GM23338 (cell line): Measurements from ENCODE around the gene RBM45.

Experiments
- CREB1 ChIP-seq: fragments of 250-450 bp; sonication (Bioruptor Pico); IDR thresholded peaks from 2 replicates; pipeline ENCODE4 v1.5.0; 2020; ENCODE audit warnings: low read depth, mild to moderate bottlenecking, moderate library complexity
- EZH2 ChIP-seq: fragments of 200-600 bp; sonication (generic); IDR thresholded peaks from one replicate; pipeline ENCODE4 v1.8.0; 2017; ENCODE audit warnings: antibody characterized with exemption, mild to moderate bottlenecking, low read depth; ENCODE audit not compliant: unreplicated experiment
- EZH2phosphoT487 ChIP-seq: fragments of 200-600 bp; sonication (generic); IDR thresholded peaks from one replicate; pipeline ENCODE4 v1.8.1; 2018; ENCODE audit warnings: antibody characterized with exemption; ENCODE audit not compliant: unreplicated experiment
- JUNB ChIP-seq: IDR thresholded peaks from one replicate; pipeline ENCODE4 v1.6.1; 2016; ENCODE audit warnings: antibody characterized with exemption; ENCODE audit not compliant: unreplicated experiment
- POLR2AphosphoS5 ChIP-seq: IDR thresholded peaks from 2 replicates; pipeline ENCODE4 v1.6.1; 2016; ENCODE audit warnings: antibody characterized with exemption, low read depth
- STAT1 ChIP-seq: IDR thresholded peaks from one replicate; pipeline ENCODE4 v1.6.1; 2016; ENCODE audit warnings: antibody characterized with exemption; ENCODE audit not compliant: unreplicated experiment
- ZNF114 ChIP-seq: fragments of 250-450 bp; sonication (Bioruptor Pico); IDR thresholded peaks from 2 replicates; pipeline ENCODE4 v1.5.0; 2020; ENCODE audit warnings: mild to moderate bottlenecking, moderate library complexity
- TF ChIP-seq, protein P1 (sequence below), 2 experiments: fragments of 200-600 bp in 1 of 2; sonication (generic) in 1 of 2; conservative IDR thresholded peaks; 2 replicates each; pipeline versions ENCODE4 v1.5.1 to v1.6.1; 2016 to 2017; ENCODE audit warnings: antibody characterized with exemption in 2 of 2, low read depth in 2 of 2, mild to moderate bottlenecking in 2 of 2, moderate library complexity in 1 of 2
- TF ChIP-seq, protein P2 (sequence below): fragments of 250-450 bp; sonication (Bioruptor Pico); IDR thresholded peaks from 2 replicates; pipeline ENCODE4 v1.5.0; 2020; ENCODE audit warnings: mild to moderate bottlenecking, moderate library complexity
- TF ChIP-seq, protein P3 (sequence below): IDR thresholded peaks from one replicate; pipeline ENCODE4 v1.6.1; 2018; ENCODE audit warnings: antibody characterized with exemption; ENCODE audit not compliant: unreplicated experiment
- TF ChIP-seq, protein P4 (sequence below): IDR thresholded peaks from 2 replicates; pipeline ENCODE4 v1.6.1; 2016; ENCODE audit warnings: antibody characterized with exemption

DNA sequence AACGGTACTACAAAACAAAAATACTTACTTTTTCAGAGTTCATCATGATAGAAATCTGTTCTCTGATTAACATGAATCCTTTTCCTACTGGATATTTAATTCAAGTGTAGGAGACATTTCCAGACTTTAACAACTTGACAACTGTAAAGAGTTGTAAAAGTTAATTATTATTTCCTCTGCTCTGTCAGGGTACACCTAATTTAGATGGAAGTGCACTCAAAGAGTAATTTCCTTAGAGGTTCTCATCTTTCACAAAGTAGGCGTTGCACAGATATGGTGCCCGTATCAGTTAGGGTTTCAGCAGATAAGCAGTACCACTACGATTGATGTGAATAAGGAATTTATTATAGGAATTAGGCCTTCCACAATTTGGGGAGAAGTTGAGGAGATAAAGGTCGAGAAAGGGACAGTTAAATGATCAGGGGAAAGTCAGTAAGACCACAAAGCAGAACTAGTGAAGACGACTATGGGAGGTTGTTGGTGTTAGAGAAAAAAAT lies 23.4 kb upstream of the RBM45 start:
- TF ChIP-seq, protein P1, sequence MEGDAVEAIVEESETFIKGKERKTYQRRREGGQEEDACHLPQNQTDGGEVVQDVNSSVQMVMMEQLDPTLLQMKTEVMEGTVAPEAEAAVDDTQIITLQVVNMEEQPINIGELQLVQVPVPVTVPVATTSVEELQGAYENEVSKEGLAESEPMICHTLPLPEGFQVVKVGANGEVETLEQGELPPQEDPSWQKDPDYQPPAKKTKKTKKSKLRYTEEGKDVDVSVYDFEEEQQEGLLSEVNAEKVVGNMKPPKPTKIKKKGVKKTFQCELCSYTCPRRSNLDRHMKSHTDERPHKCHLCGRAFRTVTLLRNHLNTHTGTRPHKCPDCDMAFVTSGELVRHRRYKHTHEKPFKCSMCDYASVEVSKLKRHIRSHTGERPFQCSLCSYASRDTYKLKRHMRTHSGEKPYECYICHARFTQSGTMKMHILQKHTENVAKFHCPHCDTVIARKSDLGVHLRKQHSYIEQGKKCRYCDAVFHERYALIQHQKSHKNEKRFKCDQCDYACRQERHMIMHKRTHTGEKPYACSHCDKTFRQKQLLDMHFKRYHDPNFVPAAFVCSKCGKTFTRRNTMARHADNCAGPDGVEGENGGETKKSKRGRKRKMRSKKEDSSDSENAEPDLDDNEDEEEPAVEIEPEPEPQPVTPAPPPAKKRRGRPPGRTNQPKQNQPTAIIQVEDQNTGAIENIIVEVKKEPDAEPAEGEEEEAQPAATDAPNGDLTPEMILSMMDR (conservative IDR thresholded peaks at IDR 0.05; ENCODE audit: low read depth in 2 of 2) = no peak
- TF ChIP-seq CREB1 (CRISPR knock-in tag) (no peak), POLR2AphosphoS5 (no peak), EZH2 (no peak), ZNF114 (CRISPR knock-in tag) (no peak), STAT1 (no peak), JUNB (no peak), EZH2phosphoT487 (no peak)
- TF ChIP-seq, protein P2, sequence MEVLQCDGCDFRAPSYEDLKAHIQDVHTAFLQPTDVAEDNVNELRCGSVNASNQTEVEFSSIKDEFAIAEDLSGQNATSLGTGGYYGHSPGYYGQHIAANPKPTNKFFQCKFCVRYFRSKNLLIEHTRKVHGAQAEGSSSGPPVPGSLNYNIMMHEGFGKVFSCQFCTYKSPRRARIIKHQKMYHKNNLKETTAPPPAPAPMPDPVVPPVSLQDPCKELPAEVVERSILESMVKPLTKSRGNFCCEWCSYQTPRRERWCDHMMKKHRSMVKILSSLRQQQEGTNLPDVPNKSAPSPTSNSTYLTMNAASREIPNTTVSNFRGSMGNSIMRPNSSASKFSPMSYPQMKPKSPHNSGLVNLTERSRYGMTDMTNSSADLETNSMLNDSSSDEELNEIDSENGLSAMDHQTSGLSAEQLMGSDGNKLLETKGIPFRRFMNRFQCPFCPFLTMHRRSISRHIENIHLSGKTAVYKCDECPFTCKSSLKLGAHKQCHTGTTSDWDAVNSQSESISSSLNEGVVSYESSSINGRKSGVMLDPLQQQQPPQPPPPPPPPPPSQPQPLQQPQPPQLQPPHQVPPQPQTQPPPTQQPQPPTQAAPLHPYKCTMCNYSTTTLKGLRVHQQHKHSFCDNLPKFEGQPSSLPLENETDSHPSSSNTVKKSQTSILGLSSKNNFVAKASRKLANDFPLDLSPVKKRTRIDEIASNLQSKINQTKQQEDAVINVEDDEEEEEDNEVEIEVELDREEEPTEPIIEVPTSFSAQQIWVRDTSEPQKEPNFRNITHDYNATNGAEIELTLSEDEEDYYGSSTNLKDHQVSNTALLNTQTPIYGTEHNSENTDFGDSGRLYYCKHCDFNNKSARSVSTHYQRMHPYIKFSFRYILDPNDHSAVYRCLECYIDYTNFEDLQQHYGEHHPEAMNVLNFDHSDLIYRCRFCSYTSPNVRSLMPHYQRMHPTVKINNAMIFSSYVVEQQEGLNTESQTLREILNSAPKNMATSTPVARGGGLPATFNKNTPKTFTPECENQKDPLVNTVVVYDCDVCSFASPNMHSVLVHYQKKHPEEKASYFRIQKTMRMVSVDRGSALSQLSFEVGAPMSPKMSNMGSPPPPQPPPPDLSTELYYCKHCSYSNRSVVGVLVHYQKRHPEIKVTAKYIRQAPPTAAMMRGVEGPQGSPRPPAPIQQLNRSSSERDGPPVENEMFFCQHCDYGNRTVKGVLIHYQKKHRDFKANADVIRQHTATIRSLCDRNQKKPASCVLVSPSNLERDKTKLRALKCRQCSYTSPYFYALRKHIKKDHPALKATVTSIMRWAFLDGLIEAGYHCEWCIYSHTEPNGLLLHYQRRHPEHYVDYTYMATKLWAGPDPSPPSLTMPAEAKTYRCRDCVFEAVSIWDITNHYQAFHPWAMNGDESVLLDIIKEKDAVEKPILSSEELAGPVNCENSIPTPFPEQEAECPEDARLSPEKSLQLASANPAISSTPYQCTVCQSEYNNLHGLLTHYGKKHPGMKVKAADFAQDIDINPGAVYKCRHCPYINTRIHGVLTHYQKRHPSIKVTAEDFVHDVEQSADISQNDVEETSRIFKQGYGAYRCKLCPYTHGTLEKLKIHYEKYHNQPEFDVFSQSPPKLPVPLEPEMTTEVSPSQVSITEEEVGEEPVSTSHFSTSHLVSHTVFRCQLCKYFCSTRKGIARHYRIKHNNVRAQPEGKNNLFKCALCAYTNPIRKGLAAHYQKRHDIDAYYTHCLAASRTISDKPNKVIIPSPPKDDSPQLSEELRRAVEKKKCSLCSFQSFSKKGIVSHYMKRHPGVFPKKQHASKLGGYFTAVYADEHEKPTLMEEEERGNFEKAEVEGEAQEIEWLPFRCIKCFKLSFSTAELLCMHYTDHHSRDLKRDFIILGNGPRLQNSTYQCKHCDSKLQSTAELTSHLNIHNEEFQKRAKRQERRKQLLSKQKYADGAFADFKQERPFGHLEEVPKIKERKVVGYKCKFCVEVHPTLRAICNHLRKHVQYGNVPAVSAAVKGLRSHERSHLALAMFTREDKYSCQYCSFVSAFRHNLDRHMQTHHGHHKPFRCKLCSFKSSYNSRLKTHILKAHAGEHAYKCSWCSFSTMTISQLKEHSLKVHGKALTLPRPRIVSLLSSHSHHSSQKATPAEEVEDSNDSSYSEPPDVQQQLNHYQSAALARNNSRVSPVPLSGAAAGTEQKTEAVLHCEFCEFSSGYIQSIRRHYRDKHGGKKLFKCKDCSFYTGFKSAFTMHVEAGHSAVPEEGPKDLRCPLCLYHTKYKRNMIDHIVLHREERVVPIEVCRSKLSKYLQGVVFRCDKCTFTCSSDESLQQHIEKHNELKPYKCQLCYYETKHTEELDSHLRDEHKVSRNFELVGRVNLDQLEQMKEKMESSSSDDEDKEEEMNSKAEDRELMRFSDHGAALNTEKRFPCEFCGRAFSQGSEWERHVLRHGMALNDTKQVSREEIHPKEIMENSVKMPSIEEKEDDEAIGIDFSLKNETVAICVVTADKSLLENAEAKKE = no peak
- TF ChIP-seq, protein P3, sequence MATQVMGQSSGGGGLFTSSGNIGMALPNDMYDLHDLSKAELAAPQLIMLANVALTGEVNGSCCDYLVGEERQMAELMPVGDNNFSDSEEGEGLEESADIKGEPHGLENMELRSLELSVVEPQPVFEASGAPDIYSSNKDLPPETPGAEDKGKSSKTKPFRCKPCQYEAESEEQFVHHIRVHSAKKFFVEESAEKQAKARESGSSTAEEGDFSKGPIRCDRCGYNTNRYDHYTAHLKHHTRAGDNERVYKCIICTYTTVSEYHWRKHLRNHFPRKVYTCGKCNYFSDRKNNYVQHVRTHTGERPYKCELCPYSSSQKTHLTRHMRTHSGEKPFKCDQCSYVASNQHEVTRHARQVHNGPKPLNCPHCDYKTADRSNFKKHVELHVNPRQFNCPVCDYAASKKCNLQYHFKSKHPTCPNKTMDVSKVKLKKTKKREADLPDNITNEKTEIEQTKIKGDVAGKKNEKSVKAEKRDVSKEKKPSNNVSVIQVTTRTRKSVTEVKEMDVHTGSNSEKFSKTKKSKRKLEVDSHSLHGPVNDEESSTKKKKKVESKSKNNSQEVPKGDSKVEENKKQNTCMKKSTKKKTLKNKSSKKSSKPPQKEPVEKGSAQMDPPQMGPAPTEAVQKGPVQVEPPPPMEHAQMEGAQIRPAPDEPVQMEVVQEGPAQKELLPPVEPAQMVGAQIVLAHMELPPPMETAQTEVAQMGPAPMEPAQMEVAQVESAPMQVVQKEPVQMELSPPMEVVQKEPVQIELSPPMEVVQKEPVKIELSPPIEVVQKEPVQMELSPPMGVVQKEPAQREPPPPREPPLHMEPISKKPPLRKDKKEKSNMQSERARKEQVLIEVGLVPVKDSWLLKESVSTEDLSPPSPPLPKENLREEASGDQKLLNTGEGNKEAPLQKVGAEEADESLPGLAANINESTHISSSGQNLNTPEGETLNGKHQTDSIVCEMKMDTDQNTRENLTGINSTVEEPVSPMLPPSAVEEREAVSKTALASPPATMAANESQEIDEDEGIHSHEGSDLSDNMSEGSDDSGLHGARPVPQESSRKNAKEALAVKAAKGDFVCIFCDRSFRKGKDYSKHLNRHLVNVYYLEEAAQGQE = no peak
- TF ChIP-seq, protein P4, sequence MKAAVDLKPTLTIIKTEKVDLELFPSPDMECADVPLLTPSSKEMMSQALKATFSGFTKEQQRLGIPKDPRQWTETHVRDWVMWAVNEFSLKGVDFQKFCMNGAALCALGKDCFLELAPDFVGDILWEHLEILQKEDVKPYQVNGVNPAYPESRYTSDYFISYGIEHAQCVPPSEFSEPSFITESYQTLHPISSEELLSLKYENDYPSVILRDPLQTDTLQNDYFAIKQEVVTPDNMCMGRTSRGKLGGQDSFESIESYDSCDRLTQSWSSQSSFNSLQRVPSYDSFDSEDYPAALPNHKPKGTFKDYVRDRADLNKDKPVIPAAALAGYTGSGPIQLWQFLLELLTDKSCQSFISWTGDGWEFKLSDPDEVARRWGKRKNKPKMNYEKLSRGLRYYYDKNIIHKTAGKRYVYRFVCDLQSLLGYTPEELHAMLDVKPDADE = no peak
